Suprapubic skin (tissue), 4 donors: ENCODE measurements around the gene XKR8.

Source experiments
- POLR2A ChIP-seq, 2 donors: fragments of 450-650 bp; IDR thresholded peaks; one replicate each; pipeline ENCODE4 v1.6.1; 2017; ENCODE audit warnings: antibody characterized with exemption in 2 of 2, mild to moderate bottlenecking in 2 of 2, moderate library complexity in 2 of 2
- POLR2AphosphoS5 ChIP-seq, 3 donors: sonication (generic); formaldehyde crosslinking; IDR thresholded peaks; one replicate each; pipeline ENCODE4 v1.6.1; 2017; ENCODE audit warnings: antibody characterized with exemption in 3 of 3

GRCh38 chr1:27912429-27912828, 47.3 kb upstream of the XKR8 start:
- no peak for TF ChIP-seq POLR2A (IDR thresholded peaks at IDR 0.05)
- TF ChIP-seq POLR2AphosphoS5 (IDR thresholded peaks at IDR 0.05) = no peak
